DND-41 (cell line): Measurements from ENCODE around the gene TSPAN18.

ENCODE experiments used
- ATAC-seq: fragments of 200-7000 bp; cut with Tn5 transposase; 3 replicates; pipeline ENCODE4 v1.9.1; 2021; ENCODE audit warnings: low read depth; ENCODE audit not compliant: insufficient read depth
- DNase-seq: peaks from one replicate; pipeline ENCODE4 v3.0.0-alpha.2; 2020
- H2AFZ ChIP-seq: 2 replicates; pipeline ENCODE4 v1.6.0; 2012; ENCODE audit warnings: low read depth, low read length
- H3K27ac ChIP-seq: 2 replicates; pipeline ENCODE4 v1.5.1; 2012; ENCODE audit warnings: low read length, inconsistent platforms
- H3K27me3 ChIP-seq: fragments of 200-600 bp; sonication (generic); 2 replicates; pipeline ENCODE4 v1.6.0; 2012; ENCODE audit warnings: low read length, mild to moderate bottlenecking, inconsistent platforms; ENCODE audit not compliant: insufficient read depth, poor library complexity
- H3K36me3 ChIP-seq: 2 replicates; pipeline ENCODE4 v1.5.1; 2012; ENCODE audit warnings: low read length, inconsistent platforms; ENCODE audit not compliant: insufficient read depth
- H3K4me1 ChIP-seq: 2 replicates; pipeline ENCODE4 v1.5.1; 2012; ENCODE audit warnings: mild to moderate bottlenecking, low read length; ENCODE audit not compliant: insufficient read depth
- H3K4me2 ChIP-seq: 2 replicates; pipeline ENCODE4 v1.6.0; 2012; ENCODE audit warnings: mild to moderate bottlenecking, moderate library complexity, low read length, inconsistent platforms; ENCODE audit not compliant: insufficient read depth
- H3K4me3 ChIP-seq, 2 experiments: fragments of 200-600 bp in 1 of 2; shearing (Covaris generic) in 1 of 2; 2 replicates each; pipeline ENCODE4 v1.5.1; 2012 to 2016; ENCODE audit warnings: inconsistent platforms in 2 of 2, low read length in 2 of 2, mild to moderate bottlenecking in 2 of 2, low read depth in 1 of 2, moderate library complexity in 1 of 2
- H3K79me2 ChIP-seq: 2 replicates; pipeline ENCODE4 v1.6.0; 2012; ENCODE audit warnings: low read length, inconsistent platforms; ENCODE audit not compliant: insufficient read depth
- H3K9ac ChIP-seq: 2 replicates; pipeline ENCODE4 v1.6.0; 2012; ENCODE audit warnings: low read depth, mild to moderate bottlenecking, inconsistent platforms, low read length, moderate library complexity
- H3K9me3 ChIP-seq: 2 replicates; pipeline ENCODE4 v1.5.1; 2012; ENCODE audit warnings: low read length, moderate library complexity, mild to moderate bottlenecking, inconsistent platforms; ENCODE audit not compliant: insufficient read depth, severe bottlenecking
- H4K20me1 ChIP-seq: 2 replicates; pipeline ENCODE4 v1.6.0; 2012; ENCODE audit warnings: low read length; ENCODE audit not compliant: insufficient read depth
- EZH2 ChIP-seq: IDR thresholded peaks from 3 replicates; pipeline ENCODE4 v1.6.1; 2012; ENCODE audit warnings: borderline replicate concordance, low read depth, mild to moderate bottlenecking, moderate library complexity, low read length, inconsistent platforms; ENCODE audit not compliant: severe bottlenecking
- TF ChIP-seq, protein P1 (sequence below): IDR thresholded peaks from 2 replicates; pipeline ENCODE4 v1.5.1; 2012; ENCODE audit warnings: borderline replicate concordance, low read length, moderate library complexity, mild to moderate bottlenecking; ENCODE audit not compliant: poor library complexity, severe bottlenecking; ENCODE audit errors: extremely low read depth

The TSPAN18 gene

DNA sequence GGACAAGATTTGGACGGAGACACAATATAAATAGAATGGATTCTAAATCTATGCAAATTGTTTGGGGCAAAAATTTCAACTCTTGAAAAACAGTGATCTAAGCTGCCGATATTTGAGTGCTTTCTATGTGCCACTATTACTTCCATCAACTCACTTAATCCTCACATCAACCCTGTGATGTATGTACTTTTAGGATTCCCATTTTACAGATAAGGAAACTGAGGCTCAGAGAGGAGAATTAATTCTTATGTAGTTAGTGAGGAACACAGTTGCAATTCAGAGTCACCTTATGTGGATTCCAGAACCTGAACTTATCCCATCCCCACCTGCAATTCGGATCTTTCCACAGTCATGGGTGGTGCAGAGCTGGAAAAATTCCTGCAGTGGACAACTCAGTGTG, 60.3 kb downstream of the TSPAN18 start:
- H3K9ac ChIP-seq: no peak overlapping the region
- no peak for ATAC-seq
- H3K4me1 ChIP-seq: no peaks in the 10 kb centered on the region
- H3K27me3 ChIP-seq: peaks cover 4% of the 10 kb centered on the region
- TF ChIP-seq EZH2: no peak
- TF ChIP-seq, protein P1, sequence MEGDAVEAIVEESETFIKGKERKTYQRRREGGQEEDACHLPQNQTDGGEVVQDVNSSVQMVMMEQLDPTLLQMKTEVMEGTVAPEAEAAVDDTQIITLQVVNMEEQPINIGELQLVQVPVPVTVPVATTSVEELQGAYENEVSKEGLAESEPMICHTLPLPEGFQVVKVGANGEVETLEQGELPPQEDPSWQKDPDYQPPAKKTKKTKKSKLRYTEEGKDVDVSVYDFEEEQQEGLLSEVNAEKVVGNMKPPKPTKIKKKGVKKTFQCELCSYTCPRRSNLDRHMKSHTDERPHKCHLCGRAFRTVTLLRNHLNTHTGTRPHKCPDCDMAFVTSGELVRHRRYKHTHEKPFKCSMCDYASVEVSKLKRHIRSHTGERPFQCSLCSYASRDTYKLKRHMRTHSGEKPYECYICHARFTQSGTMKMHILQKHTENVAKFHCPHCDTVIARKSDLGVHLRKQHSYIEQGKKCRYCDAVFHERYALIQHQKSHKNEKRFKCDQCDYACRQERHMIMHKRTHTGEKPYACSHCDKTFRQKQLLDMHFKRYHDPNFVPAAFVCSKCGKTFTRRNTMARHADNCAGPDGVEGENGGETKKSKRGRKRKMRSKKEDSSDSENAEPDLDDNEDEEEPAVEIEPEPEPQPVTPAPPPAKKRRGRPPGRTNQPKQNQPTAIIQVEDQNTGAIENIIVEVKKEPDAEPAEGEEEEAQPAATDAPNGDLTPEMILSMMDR: no peak
- no peaks in the 10 kb centered on the region for H3K79me2 ChIP-seq
- H3K27ac ChIP-seq: no peak overlapping the region
- no peak for DNase-seq
- no peaks in the 10 kb centered on the region for H3K9me3 ChIP-seq
- H3K36me3 ChIP-seq: no peaks in the 10 kb centered on the region
- no peak overlapping the region for H3K4me3 ChIP-seq
- H2AFZ ChIP-seq: no peak overlapping the region
- H3K4me2 ChIP-seq: no peak overlapping the region
- H4K20me1 ChIP-seq: no peaks in the 10 kb centered on the region

DNA sequence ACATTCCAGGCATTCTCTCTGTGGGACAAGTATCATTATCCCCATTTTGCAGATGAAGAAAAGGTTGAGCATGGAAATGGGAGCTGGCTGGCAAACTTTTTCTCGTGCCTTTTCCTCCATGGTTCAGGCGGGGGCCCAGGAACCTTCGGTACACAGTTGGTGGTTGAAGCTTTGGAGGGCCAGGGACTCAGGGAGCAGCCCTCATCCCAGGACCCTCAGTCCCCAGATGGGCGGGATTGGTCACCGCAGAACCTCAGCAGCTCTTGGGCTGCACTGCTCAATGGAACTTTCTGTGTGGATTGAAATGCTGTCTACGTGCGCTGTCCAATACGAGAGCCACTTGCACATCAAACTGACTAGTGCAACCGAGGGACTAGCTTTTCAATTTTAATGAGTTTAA, 61.2 kb downstream of the TSPAN18 start:
- no peak overlapping the region for H3K4me3 ChIP-seq
- peaks cover 4% of the 10 kb centered on the region for H3K27me3 ChIP-seq
- no peak overlapping the region for H2AFZ ChIP-seq
- H3K9ac ChIP-seq: no peak overlapping the region
- no peak for TF ChIP-seq EZH2
- TF ChIP-seq, protein P1: no peak
- ATAC-seq (no peak), DNase-seq (no peak)
- H3K36me3 ChIP-seq: no peaks in the 10 kb centered on the region
- H3K79me2 ChIP-seq: no peaks in the 10 kb centered on the region
- H3K4me1 ChIP-seq: no peaks in the 10 kb centered on the region
- H4K20me1 ChIP-seq: no peaks in the 10 kb centered on the region
- H3K27ac ChIP-seq: no peak overlapping the region
- no peak overlapping the region for H3K4me2 ChIP-seq
- H3K9me3 ChIP-seq: no peaks in the 10 kb centered on the region

DNA sequence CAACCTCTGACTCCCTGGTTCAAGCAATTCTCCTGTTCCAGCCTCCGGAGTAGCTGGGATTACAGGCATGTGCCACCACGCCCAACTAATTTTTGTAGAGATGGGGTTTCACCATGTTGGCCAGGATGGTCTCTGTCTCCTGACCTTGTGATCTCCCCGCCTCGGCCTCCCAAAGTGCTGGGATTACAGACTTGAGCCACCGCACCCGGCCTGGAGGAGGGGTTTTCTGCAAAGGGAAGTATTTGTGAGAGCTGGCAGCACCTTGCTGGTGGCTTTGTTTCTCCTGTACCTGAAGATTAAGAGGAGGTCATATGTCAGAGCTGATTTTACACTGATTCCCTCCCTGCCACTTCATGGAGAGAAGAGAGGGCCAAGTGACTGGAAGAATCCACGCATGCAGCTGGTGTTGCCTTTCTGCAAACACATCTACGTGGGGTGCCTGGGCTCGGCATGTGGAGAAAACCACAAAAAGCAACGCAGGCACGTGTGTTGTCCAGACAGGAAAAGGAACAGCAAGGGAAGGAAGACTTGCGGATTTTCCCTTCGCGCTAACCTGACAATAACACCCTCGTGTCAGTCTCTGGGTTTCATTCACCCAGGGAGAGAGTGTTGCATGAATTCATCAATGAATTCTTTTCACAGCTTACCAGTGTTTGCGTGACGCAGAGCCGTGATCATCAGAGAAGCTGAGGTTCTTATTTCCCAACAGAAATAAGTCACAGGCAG, 61.9 kb downstream of the TSPAN18 start:
- no peak for DNase-seq
- H3K4me3 ChIP-seq: no peak overlapping the region
- no peak overlapping the region for H3K27ac ChIP-seq
- TF ChIP-seq, protein P1: no peak
- no peak for TF ChIP-seq EZH2
- no peak overlapping the region for H2AFZ ChIP-seq
- H3K9me3 ChIP-seq: no peaks in the 10 kb centered on the region
- no peaks in the 10 kb centered on the region for H3K36me3 ChIP-seq
- peaks cover 4% of the 10 kb centered on the region for H3K27me3 ChIP-seq
- no peak overlapping the region for H3K4me2 ChIP-seq
- no peaks in the 10 kb centered on the region for H4K20me1 ChIP-seq
- no peak overlapping the region for H3K9ac ChIP-seq
- no peaks in the 10 kb centered on the region for H3K4me1 ChIP-seq
- no peak for ATAC-seq
- no peaks in the 10 kb centered on the region for H3K79me2 ChIP-seq

DNA sequence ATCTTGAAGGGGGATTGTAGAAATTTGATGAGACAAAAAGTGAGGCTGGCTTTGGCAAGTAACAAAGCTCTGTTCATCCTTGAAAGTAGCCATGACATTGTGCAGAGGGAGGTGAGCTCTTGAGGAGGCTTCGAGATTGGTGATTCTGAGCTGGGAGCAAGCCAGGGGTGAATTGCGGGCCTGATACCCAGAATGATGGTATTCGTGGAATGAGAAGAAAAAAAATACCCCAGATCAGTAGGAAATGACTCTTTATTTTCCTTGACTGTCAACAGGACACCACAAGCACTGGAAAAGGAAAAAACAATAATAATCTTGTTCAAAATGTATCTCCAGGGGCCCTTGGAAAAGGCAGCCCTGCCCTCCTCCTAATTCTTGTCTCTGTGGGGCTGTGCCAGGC, 62.7 kb downstream of the TSPAN18 start:
- Histone ChIP-seq H3K9me3 (no peaks in the 10 kb centered on the region), H3K9ac (no peak overlapping the region), H2AFZ (no peak overlapping the region), H3K4me3 (no peak overlapping the region), H4K20me1 (no peaks in the 10 kb centered on the region), H3K27ac (no peak overlapping the region), H3K79me2 (no peaks in the 10 kb centered on the region), H3K4me2 (no peak overlapping the region), H3K36me3 (no peaks in the 10 kb centered on the region), H3K27me3 (peaks cover 4% of the 10 kb centered on the region), H3K4me1 (no peaks in the 10 kb centered on the region)
- ATAC-seq (no peak), DNase-seq (no peak)
- TF ChIP-seq, protein P1: no peak
- TF ChIP-seq EZH2: no peak
